Fibroblast of lung (primary cell): ENCODE results near the gene ANO4.

Source experiments
- CTCF ChIP-seq, 2 donors: IDR thresholded peaks in 1 of 2; conservative IDR thresholded peaks in 1 of 2; 1 replicate in 1 of 2; 2 replicates in 1 of 2; pipeline ENCODE4 v1.5.1; 2011 to 2012; ENCODE audit warnings: low read length in 2 of 2, control low read depth in 1 of 2, inconsistent platforms in 1 of 2, low read depth in 1 of 2, mild to moderate bottlenecking in 1 of 2
- EZH2 ChIP-seq: IDR thresholded peaks from 2 replicates; pipeline ENCODE4 v1.5.1; 2012; ENCODE audit warnings: low read length, control low read depth, mild to moderate bottlenecking; ENCODE audit errors: missing control alignments

- TF ChIP-seq CTCF (conservative IDR thresholded peaks at IDR 0.05 in 1 of 2, IDR thresholded peaks at IDR 0.05 in 1 of 2; ENCODE audit: low read depth in 1 of 2, low read length in 2 of 2) (no peak), EZH2 (no peak)
These were observed 109.7 kb downstream of the ANO4 start for GRCh38 chr12:100904270-100904669.
